IMR-90 (cell line): ENCODE data around the gene CRYGN. TPM values are rescaled to one million over a fixed set of nuclear protein-coding genes. Genes with fewer than 3 reads are reported as not detected.
A peak's percentile ranks its signal among the peaks of the same experiment; 100 is the strongest.

Experiments
- ATAC-seq: fragments of 200-7000 bp; cut with Tn5 transposase; 2 replicates; pipeline ENCODE4 v1.9.1; 2020; ENCODE audit warnings: low read depth, mild to moderate bottlenecking, moderate library complexity
- BruUV-seq: library from RNA; stranded (reverse); fragments of 400-500 nt; replicated peaks from 2 replicates; lab custom pipeline; 2021; lab: Mats Ljungman, UMichigan
- CTCF ChIA-PET: fragments of 300-600 bp; formaldehyde crosslinking; extraction: SDS; loops from one replicate; lab custom pipeline; 2021; ENCODE audit warnings: antibody characterized with exemption; lab: Yijun Ruan, JAX
- POLR2A ChIA-PET: fragments of 300-600 bp; sonication (Branson Sonifier 250); formaldehyde crosslinking; loops from one replicate; lab custom pipeline; 2022; ENCODE audit warnings: antibody characterized with exemption; ENCODE audit not compliant: unreplicated experiment; lab: Charles Lee
- DNase-seq: peaks from one replicate; pipeline ENCODE4 v3.0.0; 2013
- H2AFZ ChIP-seq: replicated peaks from 2 replicates; pipeline ENCODE3; 2013; ENCODE audit warnings: low read length, mild to moderate bottlenecking; ENCODE audit not compliant: poor library complexity
- H2AK5ac ChIP-seq: 2 replicates; pipeline ENCODE4 v1.6.1; 2013; ENCODE audit warnings: low read depth, low read length, inconsistent platforms
- H2AK9ac ChIP-seq: replicated peaks from 2 replicates; pipeline ENCODE3; 2013; ENCODE audit warnings: mild to moderate bottlenecking, low read depth, low read length, moderate library complexity; ENCODE audit not compliant: poor library complexity
- H2BK120ac ChIP-seq: 2 replicates; pipeline ENCODE4 v1.6.1; 2013; ENCODE audit warnings: low read depth, low read length, inconsistent platforms
- H2BK15ac ChIP-seq: 3 replicates; pipeline ENCODE4 v1.6.1; 2013; ENCODE audit warnings: low read depth, low read length, inconsistent platforms
- H2BK20ac ChIP-seq: 2 replicates; pipeline ENCODE4 v1.6.1; 2013; ENCODE audit warnings: low read depth, mild to moderate bottlenecking, inconsistent platforms, low read length, moderate library complexity
- H2BK5ac ChIP-seq: 2 replicates; pipeline ENCODE4 v1.6.1; 2013; ENCODE audit warnings: mild to moderate bottlenecking, low read depth, low read length, inconsistent platforms; ENCODE audit not compliant: poor library complexity, severe bottlenecking
- H3K14ac ChIP-seq: replicated peaks from 2 replicates; pipeline ENCODE4 v1.6.1; 2013; ENCODE audit warnings: low read depth, low read length, inconsistent platforms
- H3K18ac ChIP-seq: 2 replicates; pipeline ENCODE4 v1.6.1; 2013; ENCODE audit warnings: low read depth, low read length, control low read depth
- H3K23ac ChIP-seq: 2 replicates; pipeline ENCODE4 v1.6.1; 2013; ENCODE audit warnings: low read depth, low read length, inconsistent platforms
- H3K27ac ChIP-seq: 2 replicates; pipeline ENCODE4 v1.5.1; 2013; ENCODE audit warnings: mild to moderate bottlenecking, control low read depth, low read length; ENCODE audit not compliant: insufficient read depth
- H3K27me3 ChIP-seq: 2 replicates; pipeline ENCODE4 v1.6.1; 2013; ENCODE audit warnings: low read length; ENCODE audit not compliant: control insufficient read depth, insufficient read depth
- H3K36me3 ChIP-seq: 2 replicates; pipeline ENCODE4 v1.6.1; 2013; ENCODE audit warnings: low read length, mixed read lengths; ENCODE audit not compliant: control insufficient read depth, insufficient read depth
- H3K4ac ChIP-seq: 2 replicates; pipeline ENCODE4 v1.6.1; 2013; ENCODE audit warnings: low read depth, low read length, inconsistent platforms
- H3K4me1 ChIP-seq: 2 replicates; pipeline ENCODE4 v1.6.1; 2013; ENCODE audit warnings: low read length, mixed read lengths; ENCODE audit not compliant: control insufficient read depth, insufficient read depth
- H3K4me2 ChIP-seq: 2 replicates; pipeline ENCODE4 v1.6.1; 2013; ENCODE audit warnings: low read depth, mild to moderate bottlenecking, control low read depth, low read length, moderate library complexity
- H3K4me3 ChIP-seq: 2 replicates; pipeline ENCODE4 v1.5.1; 2013; ENCODE audit warnings: low read depth, mild to moderate bottlenecking, control low read depth, low read length, moderate library complexity; ENCODE audit not compliant: insufficient read depth
- H3K56ac ChIP-seq: 2 replicates; pipeline ENCODE4 v1.6.1; 2013; ENCODE audit warnings: low read length, inconsistent platforms; ENCODE audit not compliant: insufficient read depth; ENCODE audit errors: extremely low read depth
- H3K79me1 ChIP-seq, 2 experiments: 2 replicates each; pipeline ENCODE4 v1.6.1; 2013; ENCODE audit warnings: low read length in 2 of 2, inconsistent platforms in 1 of 2, low read depth in 1 of 2
- H3K9ac ChIP-seq: 2 replicates; pipeline ENCODE4 v1.6.1; 2013; ENCODE audit warnings: low read depth, low read length, control low read depth
- H3K9me1 ChIP-seq: 2 replicates; pipeline ENCODE4 v1.6.1; 2013; ENCODE audit warnings: low read length, inconsistent platforms; ENCODE audit not compliant: insufficient read depth
- H3K9me3 ChIP-seq: 2 replicates; pipeline ENCODE4 v1.6.1; 2013; ENCODE audit warnings: low read length; ENCODE audit not compliant: control insufficient read depth, insufficient read depth
- H4K20me1 ChIP-seq: 2 replicates; pipeline ENCODE4 v1.6.1; 2013; ENCODE audit warnings: low read length, inconsistent platforms; ENCODE audit not compliant: insufficient read depth
- H4K5ac ChIP-seq: 2 replicates; pipeline ENCODE4 v1.6.1; 2013; ENCODE audit warnings: mild to moderate bottlenecking, low read depth, low read length, control low read depth
- H4K8ac ChIP-seq, 2 experiments: 2 replicates each; pipeline ENCODE4 v1.6.1; 2013; ENCODE audit warnings: low read depth in 2 of 2, low read length in 2 of 2, control low read depth in 1 of 2, inconsistent platforms in 1 of 2
- H4K91ac ChIP-seq: 2 replicates; pipeline ENCODE4 v1.6.1; 2013; ENCODE audit warnings: low read depth, low read length, inconsistent platforms; ENCODE audit not compliant: insufficient read depth
- CEBPB ChIP-seq: IDR thresholded peaks from 2 replicates; pipeline ENCODE4 v1.6.1; 2012; ENCODE audit warnings: low read depth, low read length, improper control_type of control experiment
- FOS ChIP-seq: fragments of 150-350 bp; IDR thresholded peaks from 2 replicates; pipeline ENCODE4 v1.6.1; 2016; ENCODE audit warnings: low read depth, low read length
- MAFK ChIP-seq: IDR thresholded peaks from 2 replicates; pipeline ENCODE4 v1.6.1; 2012; ENCODE audit warnings: low read depth, low read length, improper control_type of control experiment
- MAZ ChIP-seq: IDR thresholded peaks from 2 replicates; pipeline ENCODE4 v1.6.1; 2012; ENCODE audit warnings: low read depth, mild to moderate bottlenecking, low read length, improper control_type of control experiment, moderate library complexity, borderline replicate concordance
- MXI1 ChIP-seq: IDR thresholded peaks from 2 replicates; pipeline ENCODE4 v1.6.1; 2012; ENCODE audit warnings: low read depth, mild to moderate bottlenecking, low read length, moderate library complexity, borderline replicate concordance
- NFE2L2 ChIP-seq: fragments of 150-350 bp; IDR thresholded peaks from 2 replicates; pipeline ENCODE4 v1.6.1; 2016; ENCODE audit warnings: low read depth, mild to moderate bottlenecking, low read length
- POLR2A ChIP-seq: IDR thresholded peaks from 2 replicates; pipeline ENCODE4 v1.6.1; 2012; ENCODE audit warnings: mild to moderate bottlenecking, low read depth, low read length
- RFX5 ChIP-seq: IDR thresholded peaks from 2 replicates; pipeline ENCODE4 v1.8.0; 2012; ENCODE audit warnings: low read depth, mild to moderate bottlenecking, low read length, moderate library complexity
- SMC3 ChIP-seq: fragments of 150-350 bp; IDR thresholded peaks from 2 replicates; pipeline ENCODE4 v1.6.1; 2016; ENCODE audit warnings: low read depth, mild to moderate bottlenecking, antibody characterized with exemption, low read length, moderate library complexity
- WGBS, 2 experiments: methylation state at CpG; one replicate each; pipeline versions ENCODE4 v1.1.5 to v1.1.7; 2013; ENCODE audit warnings: missing lambda C conversion rate in 2 of 2; ENCODE audit not compliant: insufficient read length in 1 of 2; ENCODE audit errors: extremely low coverage in 2 of 2; 5-methylcytosine and 5-hydroxymethylcytosine counted together
- dilution Hi-C: fragments of 300-500 bp; cut with HindIII; formaldehyde crosslinking; loops from one replicate; pipeline ENCODE4 v1.14.3; 2018; ENCODE audit warnings: low sequenced_read_pairs; ENCODE audit not compliant: unreplicated experiment
- in situ Hi-C: fragments of 300-500 bp; cut with MboI; formaldehyde crosslinking; loops from 3 replicates; pipeline ENCODE4 v1.14.3; 2019; ENCODE audit warnings: low sequenced_read_pairs, inconsistent platforms, mixed read lengths
- intact Hi-C: fragments of 100-400 bp; cut with micrococcal nuclease; formaldehyde crosslinking; loops from 2 replicates; pipeline ENCODE4 v1.10.0; 2022
- polyA plus RNA-seq, 3 experiments: library from polyadenylated mRNA; depleted of rRNA; stranded (reverse); fragments of >200 nt; gene quantifications; 2 replicates each; pipeline ENCODE4 v1.2.3, GENCODE V29; 2012; ENCODE audit warnings: low replicate concordance in 1 of 3
- total RNA-seq: library from RNA; depleted of rRNA; stranded (reverse); fragments of >200 nt; gene quantifications from 2 replicates; pipeline ENCODE4 v1.2.3, GENCODE V29; 2012
- TF ChIP-seq, protein P1 (sequence below): conservative IDR thresholded peaks from 2 replicates; pipeline ENCODE4 v1.5.1; 2012; ENCODE audit warnings: mild to moderate bottlenecking, low read depth, low read length, improper control_type of control experiment
- TF ChIP-seq, protein P2 (sequence below): fragments of 150-350 bp; IDR thresholded peaks from 2 replicates; pipeline ENCODE4 v1.6.1; 2016; ENCODE audit warnings: low read depth, mild to moderate bottlenecking, low read length, moderate library complexity, borderline replicate concordance
- TF ChIP-seq, protein P3 (sequence below): fragments of 150-350 bp; IDR thresholded peaks from 2 replicates; pipeline ENCODE4 v1.6.1; 2017; ENCODE audit warnings: mild to moderate bottlenecking, antibody characterized with exemption, low read length, low read depth

Gene CRYGN
- total and polyA plus RNA-seq, 2 of the 4 experiments (the other 2 are of a cell fraction) = not detected

DNA sequence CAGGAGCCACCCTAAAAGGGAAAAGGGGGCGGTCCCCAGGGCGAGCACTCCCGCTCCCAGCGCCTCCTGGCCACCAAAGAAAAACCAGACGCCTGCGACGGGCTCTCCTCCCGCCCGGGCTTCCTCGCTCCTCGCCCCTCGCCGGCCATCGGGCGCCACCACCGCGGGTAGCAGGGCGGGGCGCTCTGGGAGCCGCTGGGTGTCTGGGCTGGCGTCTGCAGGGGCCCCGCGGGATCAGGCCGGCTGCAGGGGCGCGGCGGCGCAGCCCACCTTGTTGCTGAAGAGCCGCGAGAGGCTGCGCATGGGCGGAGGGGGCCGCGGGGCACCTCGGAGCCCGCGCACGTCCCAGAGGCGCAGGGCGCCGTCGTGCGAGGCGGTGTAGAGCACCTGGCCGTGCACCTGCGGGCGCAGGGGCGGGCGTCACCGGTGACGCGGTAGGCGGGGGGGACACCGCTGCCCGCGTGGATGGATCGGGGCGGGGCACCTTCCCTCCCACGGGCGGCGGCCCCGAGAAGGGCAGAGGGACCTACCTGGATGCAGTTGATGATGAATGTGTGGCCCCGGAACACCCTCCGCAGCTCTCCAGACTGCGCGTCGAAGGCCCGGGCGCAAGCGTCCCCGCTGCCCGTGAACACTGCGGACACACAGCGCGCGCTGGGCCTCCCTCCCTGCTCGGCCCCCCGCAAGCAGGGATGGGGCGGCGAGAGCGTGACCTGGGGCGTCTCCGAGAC, 58.4 kb downstream of the CRYGN start:
- H4K91ac ChIP-seq = no peak overlapping the region
- TF ChIP-seq, protein P1, sequence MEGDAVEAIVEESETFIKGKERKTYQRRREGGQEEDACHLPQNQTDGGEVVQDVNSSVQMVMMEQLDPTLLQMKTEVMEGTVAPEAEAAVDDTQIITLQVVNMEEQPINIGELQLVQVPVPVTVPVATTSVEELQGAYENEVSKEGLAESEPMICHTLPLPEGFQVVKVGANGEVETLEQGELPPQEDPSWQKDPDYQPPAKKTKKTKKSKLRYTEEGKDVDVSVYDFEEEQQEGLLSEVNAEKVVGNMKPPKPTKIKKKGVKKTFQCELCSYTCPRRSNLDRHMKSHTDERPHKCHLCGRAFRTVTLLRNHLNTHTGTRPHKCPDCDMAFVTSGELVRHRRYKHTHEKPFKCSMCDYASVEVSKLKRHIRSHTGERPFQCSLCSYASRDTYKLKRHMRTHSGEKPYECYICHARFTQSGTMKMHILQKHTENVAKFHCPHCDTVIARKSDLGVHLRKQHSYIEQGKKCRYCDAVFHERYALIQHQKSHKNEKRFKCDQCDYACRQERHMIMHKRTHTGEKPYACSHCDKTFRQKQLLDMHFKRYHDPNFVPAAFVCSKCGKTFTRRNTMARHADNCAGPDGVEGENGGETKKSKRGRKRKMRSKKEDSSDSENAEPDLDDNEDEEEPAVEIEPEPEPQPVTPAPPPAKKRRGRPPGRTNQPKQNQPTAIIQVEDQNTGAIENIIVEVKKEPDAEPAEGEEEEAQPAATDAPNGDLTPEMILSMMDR = no peak
- TF ChIP-seq POLR2A (no peak), SMC3 (no peak), FOS (no peak), MAZ (no peak), CEBPB (no peak), MXI1 (no peak), NFE2L2 (no peak), MAFK (no peak), RFX5 (no peak)
- TF ChIP-seq, protein P2, sequence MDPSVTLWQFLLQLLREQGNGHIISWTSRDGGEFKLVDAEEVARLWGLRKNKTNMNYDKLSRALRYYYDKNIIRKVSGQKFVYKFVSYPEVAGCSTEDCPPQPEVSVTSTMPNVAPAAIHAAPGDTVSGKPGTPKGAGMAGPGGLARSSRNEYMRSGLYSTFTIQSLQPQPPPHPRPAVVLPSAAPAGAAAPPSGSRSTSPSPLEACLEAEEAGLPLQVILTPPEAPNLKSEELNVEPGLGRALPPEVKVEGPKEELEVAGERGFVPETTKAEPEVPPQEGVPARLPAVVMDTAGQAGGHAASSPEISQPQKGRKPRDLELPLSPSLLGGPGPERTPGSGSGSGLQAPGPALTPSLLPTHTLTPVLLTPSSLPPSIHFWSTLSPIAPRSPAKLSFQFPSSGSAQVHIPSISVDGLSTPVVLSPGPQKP = no peak
- TF ChIP-seq, protein P3, sequence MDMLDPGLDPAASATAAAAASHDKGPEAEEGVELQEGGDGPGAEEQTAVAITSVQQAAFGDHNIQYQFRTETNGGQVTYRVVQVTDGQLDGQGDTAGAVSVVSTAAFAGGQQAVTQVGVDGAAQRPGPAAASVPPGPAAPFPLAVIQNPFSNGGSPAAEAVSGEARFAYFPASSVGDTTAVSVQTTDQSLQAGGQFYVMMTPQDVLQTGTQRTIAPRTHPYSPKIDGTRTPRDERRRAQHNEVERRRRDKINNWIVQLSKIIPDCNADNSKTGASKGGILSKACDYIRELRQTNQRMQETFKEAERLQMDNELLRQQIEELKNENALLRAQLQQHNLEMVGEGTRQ = no peak
- dilution Hi-C loops = no loop called here
- H3K4ac ChIP-seq = no peak overlapping the region
- no peak overlapping the region for H3K18ac ChIP-seq
- H3K4me2 ChIP-seq = no peak overlapping the region
- peaks cover 16% of the 10 kb centered on the region for H3K36me3 ChIP-seq
- DNase-seq (no peak), ATAC-seq (no peak)
- in situ Hi-C loops = no loop called here
- no peak overlapping the region for H2BK15ac ChIP-seq
- no peak overlapping the region for H2BK120ac ChIP-seq
- no peak overlapping the region for H2BK20ac ChIP-seq
- CTCF ChIA-PET = interaction anchor here (0.7 kb wide), 1 partner anchor 7 kb away, joined by 4 read pairs; no protein-coding TSS in a partner anchor
- intact Hi-C loops = no loop called here
- H2AK5ac ChIP-seq = no peak overlapping the region
- H3K23ac ChIP-seq = no peak overlapping the region
- H2AFZ ChIP-seq = peak overlapping the region; percentile 67
- no peak overlapping the region for H3K9ac ChIP-seq
- POLR2A ChIA-PET = interaction anchor here (0.5 kb wide), 1 partner anchor 30 kb away, joined by 5 read pairs; no protein-coding TSS in a partner anchor
- no peak overlapping the region for H2AK9ac ChIP-seq
- H4K8ac ChIP-seq = no peak overlapping the region
- no peak overlapping the region for H3K56ac ChIP-seq
- H3K27me3 ChIP-seq = peaks cover 40% of the 10 kb centered on the region
- no peak overlapping the region for H3K4me3 ChIP-seq
- peaks cover 6% of the 10 kb centered on the region for H3K9me3 ChIP-seq
- no peaks in the 10 kb centered on the region for H3K4me1 ChIP-seq
- no peak overlapping the region for H3K14ac ChIP-seq
- H2BK5ac ChIP-seq = no peak overlapping the region
- no peak overlapping the region for H3K27ac ChIP-seq
- WGBS, 2 experiments = 18% methylated on average over 39 of the region's 83 CpGs; no CpG with 5 or more reads in 1 of the 2 experiments
- H3K79me1 ChIP-seq = no peaks in the 10 kb centered on the region
- BruUV-seq = no TSS peak
- no peaks in the 10 kb centered on the region for H3K9me1 ChIP-seq
- H4K5ac ChIP-seq = no peak overlapping the region
- no peaks in the 10 kb centered on the region for H4K20me1 ChIP-seq
